GM12872 (cell line): Measurements from ENCODE around the gene UBQLN1.

Experiments used
- CTCF ChIP-seq: IDR thresholded peaks from 3 replicates; pipeline ENCODE4 v1.5.1; 2011; ENCODE audit warnings: low read depth, mild to moderate bottlenecking, low read length, moderate library complexity; ENCODE audit not compliant: insufficient read depth

UBQLN1 gene

DNA sequence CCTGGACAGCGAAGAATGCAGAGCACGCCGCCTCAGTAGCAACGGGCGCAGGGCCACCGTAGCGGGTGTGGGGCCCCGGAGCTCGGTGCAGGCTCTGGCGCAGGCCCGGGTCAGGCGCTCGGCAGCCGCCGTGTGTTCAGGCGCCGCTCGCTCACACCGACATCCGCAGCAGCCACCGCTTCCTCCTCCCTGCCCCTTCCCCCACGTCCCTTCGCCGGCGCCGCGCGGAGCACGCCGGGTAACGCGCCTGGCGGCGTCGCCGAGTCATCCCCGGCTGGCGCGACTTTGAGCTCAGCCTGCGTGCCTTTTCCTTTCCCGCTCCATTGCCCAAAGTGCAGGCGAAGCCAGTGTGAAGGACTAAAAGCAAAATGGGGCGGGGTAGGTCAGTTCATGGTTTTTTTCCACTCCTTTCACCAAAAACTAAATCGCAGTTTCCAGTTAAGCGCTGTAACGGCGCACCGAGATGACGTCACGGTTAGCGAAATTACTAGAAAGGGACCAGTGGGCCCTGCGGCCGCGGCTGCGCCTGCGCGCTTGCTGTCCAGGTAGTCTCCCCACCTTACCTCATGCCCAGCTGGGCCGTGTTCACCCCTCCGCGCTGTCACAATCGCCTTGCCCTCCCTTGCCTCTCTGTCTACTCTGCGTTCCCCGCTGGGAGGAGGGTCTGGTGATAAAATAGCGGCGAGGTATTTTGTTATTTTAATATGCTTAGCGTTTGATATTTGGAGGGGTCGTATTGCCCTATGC is at the start of gene UBQLN1:
Gene UBQLN1 (minus strand): TSS at position 191 of the 747 bp plus-strand sequence. CDS start 279 bp downstream, outside the sequence.
- no peak for TF ChIP-seq CTCF

GRCh38 chr9:83754383-83754977 is 46.7 kb upstream of the UBQLN1 start:
- no peak for TF ChIP-seq CTCF

- no peak for TF ChIP-seq CTCF
These were observed 41.9 kb upstream of the UBQLN1 start for GRCh38 chr9:83749706-83750105.

DNA sequence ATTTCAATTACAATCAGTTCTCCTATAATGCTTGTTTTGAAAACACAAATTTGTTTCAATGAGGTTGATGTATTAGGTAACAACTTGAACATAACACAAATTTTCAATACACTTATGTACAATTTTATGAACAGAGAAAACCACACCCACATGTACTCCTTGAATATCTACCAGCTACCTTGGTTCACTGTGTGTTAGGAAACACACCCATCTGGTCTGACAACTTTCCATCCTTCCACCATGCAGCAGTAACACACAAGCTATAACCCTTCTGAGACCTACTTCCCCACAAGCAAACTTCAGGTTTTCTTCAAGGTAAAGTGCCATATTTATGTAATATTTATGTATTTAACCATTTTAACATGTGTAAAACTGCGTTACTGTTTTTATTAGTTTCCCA is 36.4 kb upstream of the UBQLN1 start:
- no peak for TF ChIP-seq CTCF

DNA sequence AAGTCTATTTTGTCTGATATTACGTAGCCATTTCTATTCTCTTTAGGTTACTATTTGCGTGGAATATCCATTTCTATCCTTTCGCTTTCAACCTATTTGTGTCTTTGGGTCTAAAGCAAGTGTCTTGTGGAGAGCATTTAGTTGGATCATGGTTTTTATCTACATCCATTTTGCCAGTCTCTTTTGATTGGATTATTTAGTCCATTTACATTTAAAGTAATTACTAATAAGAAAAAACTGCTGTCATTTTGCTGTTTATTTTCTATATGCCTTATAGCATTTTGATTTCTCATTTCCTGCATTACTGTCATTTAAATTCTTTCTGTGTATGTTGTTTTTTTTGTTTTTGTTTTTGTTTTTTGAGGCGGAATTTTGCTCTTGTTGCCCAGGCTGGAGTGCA is 26.0 kb upstream of the UBQLN1 start:
- TF ChIP-seq CTCF, result no peak

DNA sequence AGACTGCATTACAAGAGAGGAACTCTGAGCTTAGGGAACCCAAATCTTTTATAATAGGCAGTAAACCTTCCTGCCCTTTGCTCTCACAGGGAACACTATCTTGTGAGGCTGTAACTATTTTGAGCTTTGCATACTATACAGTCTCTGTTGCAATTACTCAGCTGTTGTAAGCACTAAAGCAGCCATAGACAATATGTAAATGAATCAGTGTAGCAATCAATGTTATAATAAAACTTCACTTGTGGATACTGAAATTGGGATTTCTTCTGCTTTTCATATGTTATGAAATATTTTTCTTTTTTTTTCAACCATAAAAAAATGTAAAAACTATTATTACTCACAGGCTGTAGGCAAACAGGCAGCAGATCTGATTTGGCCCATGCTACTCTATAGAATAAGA is 16.7 kb upstream of the UBQLN1 start:
- no peak for TF ChIP-seq CTCF

DNA sequence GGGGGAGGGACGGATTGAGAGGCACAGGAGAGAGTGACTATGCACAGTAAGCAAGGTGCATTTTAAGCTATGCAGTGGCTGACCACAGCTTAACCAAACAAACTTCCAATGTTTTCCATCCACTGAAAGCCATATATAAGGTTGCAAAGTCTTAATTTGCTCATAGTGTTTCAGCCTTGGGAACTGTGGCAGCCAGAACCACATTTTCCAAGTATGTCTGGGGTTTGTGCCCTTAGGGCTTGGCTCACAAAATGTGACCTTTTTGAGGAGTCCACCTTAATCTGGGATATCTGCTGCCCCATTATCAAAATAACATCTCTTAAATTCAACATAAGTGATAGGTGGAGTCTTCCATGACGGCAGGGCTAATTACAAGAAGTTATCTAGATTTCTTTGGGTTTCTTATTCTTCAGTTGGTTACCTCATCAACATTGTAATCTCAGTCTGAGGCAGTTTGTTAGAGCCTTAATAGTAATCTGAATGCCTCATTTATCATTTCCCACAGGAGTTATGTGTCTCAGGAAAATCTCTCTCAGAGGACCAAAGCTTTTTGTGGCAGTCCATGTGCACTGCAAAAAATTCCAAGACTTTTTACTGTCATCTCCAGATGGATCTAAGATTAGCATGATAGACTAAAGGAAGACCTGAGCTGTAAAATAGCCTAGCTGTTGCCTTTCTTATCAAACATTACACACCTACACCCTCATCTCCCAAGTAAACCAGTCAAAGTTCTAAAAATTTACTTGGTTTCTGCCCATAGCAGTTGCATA is 15.2 kb upstream of the UBQLN1 start:
- no peak for TF ChIP-seq CTCF
